Mucosa of stomach (tissue), 1 donor: Measurements from ENCODE around the gene ZBP1.
"Not testable (repeated sequence)": the region's sequence is repeated elsewhere in the genome, so short reads cannot be mapped to it uniquely, and the experiment has no call there.

Experiments used
- H3K27me3 ChIP-seq: one replicate; pipeline ENCODE4 v1.7.0; 2013; ENCODE audit warnings: mild to moderate bottlenecking, low read length; ENCODE audit not compliant: control insufficient read depth, insufficient read depth
- H3K36me3 ChIP-seq: one replicate; pipeline ENCODE4 v1.7.0; 2013; ENCODE audit warnings: low read length; ENCODE audit not compliant: control insufficient read depth, insufficient read depth
- H3K4me1 ChIP-seq: one replicate; pipeline ENCODE4 v1.7.0; 2013; ENCODE audit warnings: mild to moderate bottlenecking, low read length; ENCODE audit not compliant: control insufficient read depth, insufficient read depth
- H3K4me3 ChIP-seq: one replicate; pipeline ENCODE4 v1.7.0; 2013; ENCODE audit warnings: low read length
- H3K9ac ChIP-seq: one replicate; pipeline ENCODE4 v1.7.0; 2013; ENCODE audit warnings: mild to moderate bottlenecking, low read length, moderate library complexity
- H3K9me3 ChIP-seq: one replicate; pipeline ENCODE4 v1.7.0; 2013; ENCODE audit warnings: mild to moderate bottlenecking, low read length, moderate library complexity; ENCODE audit not compliant: control insufficient read depth
- donor health status: Pancreatic carcinoma.

The ZBP1 gene

GRCh38 chr20:57647933-57648785 is 27.9 kb upstream of the ZBP1 start:
- no peak overlapping the region for H3K4me3 ChIP-seq
- H3K27me3 ChIP-seq = no peaks in the 10 kb centered on the region
- no peaks in the 10 kb centered on the region for H3K4me1 ChIP-seq
- no peak overlapping the region for H3K9ac ChIP-seq
- H3K36me3 ChIP-seq = no peaks in the 10 kb centered on the region
- no peaks in the 10 kb centered on the region for H3K9me3 ChIP-seq

GRCh38 chr20:57647006-57647932 is 27.0 kb upstream of the ZBP1 start:
- no peak overlapping the region for H3K9ac ChIP-seq
- no peaks in the 10 kb centered on the region for H3K4me1 ChIP-seq
- no peaks in the 10 kb centered on the region for H3K27me3 ChIP-seq
- H3K36me3 ChIP-seq = no peaks in the 10 kb centered on the region
- H3K9me3 ChIP-seq = no peaks in the 10 kb centered on the region
- no peak overlapping the region for H3K4me3 ChIP-seq

GRCh38 chr20:57638895-57639236 is 18.6 kb upstream of the ZBP1 start:
- no peaks in the 10 kb centered on the region for H3K4me1 ChIP-seq
- H3K9ac ChIP-seq = no peak overlapping the region
- H3K4me3 ChIP-seq = no peak overlapping the region
- H3K27me3 ChIP-seq = no peaks in the 10 kb centered on the region
- H3K36me3 ChIP-seq = no peaks in the 10 kb centered on the region
- H3K9me3 ChIP-seq = no peaks in the 10 kb centered on the region

GRCh38 chr20:57638173-57638894 is 18.1 kb upstream of the ZBP1 start:
- no peaks in the 10 kb centered on the region for H3K36me3 ChIP-seq
- no peak overlapping the region for H3K4me3 ChIP-seq
- H3K27me3 ChIP-seq = no peaks in the 10 kb centered on the region
- no peak overlapping the region for H3K9ac ChIP-seq
- no peaks in the 10 kb centered on the region for H3K4me1 ChIP-seq
- H3K9me3 ChIP-seq = no peaks in the 10 kb centered on the region

- H3K4me3 ChIP-seq = no peak overlapping the region
- H3K4me1 ChIP-seq = no peaks in the 10 kb centered on the region
- no peak overlapping the region for H3K9ac ChIP-seq
- no peaks in the 10 kb centered on the region for H3K36me3 ChIP-seq
- H3K9me3 ChIP-seq = no peaks in the 10 kb centered on the region
- no peaks in the 10 kb centered on the region for H3K27me3 ChIP-seq
These were observed 13.8 kb upstream of the ZBP1 start for GRCh38 chr20:57633945-57634491.

- Histone ChIP-seq H3K4me1 (peaks cover 5% of the 10 kb centered on the region), H3K9ac (no peak overlapping the region)
These were observed 12.1 kb upstream of the ZBP1 start for GRCh38 chr20:57632286-57632685.

GRCh38 chr20:57630061-57630460 is 9.8 kb upstream of the ZBP1 start:
- no peaks in the 10 kb centered on the region for H3K27me3 ChIP-seq
- H3K4me1 ChIP-seq = peaks cover 8% of the 10 kb centered on the region
- H3K9ac ChIP-seq = no peak overlapping the region
- H3K9me3 ChIP-seq = no peaks in the 10 kb centered on the region
- H3K4me3 ChIP-seq = no peak overlapping the region
- no peaks in the 10 kb centered on the region for H3K36me3 ChIP-seq

More at GRCh38 chr20:57632286-57632685, 12.1 kb upstream of the ZBP1 start:
- Histone ChIP-seq H3K27me3 (no peaks in the 10 kb centered on the region), H3K4me3 (no peak overlapping the region), H3K36me3 (no peaks in the 10 kb centered on the region), H3K9me3 (no peaks in the 10 kb centered on the region)

GRCh38 chr20:57629491-57629901 is 9.3 kb upstream of the ZBP1 start:
- H3K4me3 ChIP-seq, H3K9me3 ChIP-seq, H3K4me1 ChIP-seq, H3K36me3 ChIP-seq, H3K27me3 ChIP-seq, H3K9ac ChIP-seq: not testable (repeated sequence)

GRCh38 chr20:57628962-57629308 is 8.7 kb upstream of the ZBP1 start:
- not testable (repeated sequence) for H3K9ac ChIP-seq, H3K36me3 ChIP-seq, H3K27me3 ChIP-seq, H3K4me3 ChIP-seq, H3K9me3 ChIP-seq, H3K4me1 ChIP-seq

GRCh38 chr20:57628047-57628961 is 8.1 kb upstream of the ZBP1 start:
- H3K4me3 ChIP-seq = no peak overlapping the region
- no peak overlapping the region for H3K9ac ChIP-seq

GRCh38 chr20:57627339-57627738 is 7.1 kb upstream of the ZBP1 start:
- Histone ChIP-seq H3K36me3 (no peaks in the 10 kb centered on the region), H3K9ac (no peak overlapping the region), H3K27me3 (no peaks in the 10 kb centered on the region), H3K4me3 (no peak overlapping the region), H3K9me3 (no peaks in the 10 kb centered on the region), H3K4me1 (peaks cover 8% of the 10 kb centered on the region)

More at GRCh38 chr20:57628047-57628961, 8.1 kb upstream of the ZBP1 start:
- no peaks in the 10 kb centered on the region for H3K9me3 ChIP-seq
- no peaks in the 10 kb centered on the region for H3K27me3 ChIP-seq
- H3K36me3 ChIP-seq = no peaks in the 10 kb centered on the region
- peaks cover 8% of the 10 kb centered on the region for H3K4me1 ChIP-seq
